ENCODE measurements around the gene NTSR2. TPM values are rescaled to one million over a fixed set of nuclear protein-coding genes. Genes with fewer than 3 reads are reported as not detected.

NTSR2 gene
- total RNA-seq, 2 experiments from 2014 or later, result not detected

- no peaks in the 10 kb centered on the region for H3K36me3 ChIP-seq (ENCODE audit: insufficient read depth, low read length)
- ChIA-PET CTCF (ENCODE audit: unreplicated experiment) (no interaction called here), POLR2A (no interaction called here)
- H2AFZ ChIP-seq (ENCODE audit: low read length), result no peak overlapping the region
- no peak for DNase-seq (ENCODE audit: low spot score)
- H3K9me2 ChIP-seq (ENCODE audit: insufficient read depth, low read length), result no peaks in the 10 kb centered on the region
- H3K79me2 ChIP-seq (ENCODE audit: insufficient read depth, low read depth, low read length), result no peaks in the 10 kb centered on the region
- no peak overlapping the region for H3K4me2 ChIP-seq (ENCODE audit: low read length)
- intact Hi-C loops (cut with micrococcal nuclease; ENCODE audit: unreplicated experiment), result no loop called here
- no peaks in the 10 kb centered on the region for H4K20me1 ChIP-seq (ENCODE audit: insufficient read depth, low read length)
- H3K9me3 ChIP-seq (ENCODE audit: low read length), result peaks cover 8% of the 10 kb centered on the region; the same call in 1 of the 2 replicates
- H3K4me3 ChIP-seq (ENCODE audit: low read depth, low read length, poor library complexity, severe bottlenecking), result no peak overlapping the region
- no peak for TF ChIP-seq EZH2phosphoT487 (IDR thresholded peaks at IDR 0.05; ENCODE audit: borderline replicate concordance, low read depth, low read length)
- no peak for TF ChIP-seq CTCF (conservative IDR thresholded peaks at IDR 0.05; ENCODE audit: low read length)
- no TSS peak for BruUV-seq (replicated peaks)
- no peak overlapping the region for H3K27ac ChIP-seq (ENCODE audit: low read depth, low read length, poor library complexity, severe bottlenecking)
- no peaks in the 10 kb centered on the region for H3K4me1 ChIP-seq (ENCODE audit: insufficient read depth, low read length, poor library complexity, severe bottlenecking)
These were observed 10.1 kb downstream of the NTSR2 start for GRCh38 chr2:11659851-11660250.

GRCh38 chr2:11659115-11659475 lies 10.9 kb downstream of the NTSR2 start:
- BruUV-seq (replicated peaks), result no TSS peak
- Histone ChIP-seq H3K36me3 (ENCODE audit: insufficient read depth, low read length) (no peaks in the 10 kb centered on the region), H4K20me1 (ENCODE audit: insufficient read depth, low read length) (no peaks in the 10 kb centered on the region)

GRCh38 chr2:11658208-11659114 lies 11.5 kb downstream of the NTSR2 start:
- POLR2A ChIA-PET, result interaction anchor here (0.6 kb wide), 1 partner anchor 111 kb away, joined by 3 read pairs; no protein-coding TSS in a partner anchor
- CTCF ChIA-PET (ENCODE audit: unreplicated experiment), result no interaction called here
- H3K4me1 ChIP-seq (ENCODE audit: insufficient read depth, low read length, poor library complexity, severe bottlenecking), result no peaks in the 10 kb centered on the region

More at GRCh38 chr2:11659115-11659475, 10.9 kb downstream of the NTSR2 start:
- Histone ChIP-seq H3K4me3 (ENCODE audit: low read depth, low read length, poor library complexity, severe bottlenecking) (no peak overlapping the region), H3K9me2 (ENCODE audit: insufficient read depth, low read length) (no peaks in the 10 kb centered on the region), H2AFZ (ENCODE audit: low read length) (no peak overlapping the region), H3K27ac (ENCODE audit: low read depth, low read length, poor library complexity, severe bottlenecking) (no peak overlapping the region), H3K9me3 (ENCODE audit: low read length) (peaks cover 8% of the 10 kb centered on the region; the same call in 1 of the 2 replicates), H3K4me1 (ENCODE audit: insufficient read depth, low read length, poor library complexity, severe bottlenecking) (no peaks in the 10 kb centered on the region), H3K79me2 (ENCODE audit: insufficient read depth, low read depth, low read length) (no peaks in the 10 kb centered on the region), H3K4me2 (ENCODE audit: low read length) (no peak overlapping the region)
- intact Hi-C loops (cut with micrococcal nuclease; ENCODE audit: unreplicated experiment), result no loop called here
- POLR2A ChIA-PET, result interaction anchor here (0.6 kb wide), 1 partner anchor 112 kb away, joined by 3 read pairs; no protein-coding TSS in a partner anchor
- TF ChIP-seq EZH2phosphoT487 (IDR thresholded peaks at IDR 0.05; ENCODE audit: borderline replicate concordance, low read depth, low read length), result no peak
- no peak for DNase-seq (ENCODE audit: low spot score)
- CTCF ChIA-PET (ENCODE audit: unreplicated experiment), result no interaction called here

More at GRCh38 chr2:11658208-11659114, 11.5 kb downstream of the NTSR2 start:
- no TSS peak for BruUV-seq (replicated peaks)
- H3K27ac ChIP-seq (ENCODE audit: low read depth, low read length, poor library complexity, severe bottlenecking), result no peak overlapping the region
- no peak overlapping the region for H3K4me2 ChIP-seq (ENCODE audit: low read length)
- no peaks in the 10 kb centered on the region for H3K36me3 ChIP-seq (ENCODE audit: insufficient read depth, low read length)
- H3K4me3 ChIP-seq (ENCODE audit: low read depth, low read length, poor library complexity, severe bottlenecking), result no peak overlapping the region
- H2AFZ ChIP-seq (ENCODE audit: low read length), result no peak overlapping the region
- H3K9me2 ChIP-seq (ENCODE audit: insufficient read depth, low read length), result no peaks in the 10 kb centered on the region
- no peaks in the 10 kb centered on the region for H3K79me2 ChIP-seq (ENCODE audit: insufficient read depth, low read depth, low read length)
- no peak for DNase-seq (ENCODE audit: low spot score)
- no peak for TF ChIP-seq CTCF (conservative IDR thresholded peaks at IDR 0.05; ENCODE audit: low read length)
- no peak for TF ChIP-seq EZH2phosphoT487 (IDR thresholded peaks at IDR 0.05; ENCODE audit: borderline replicate concordance, low read depth, low read length)
- intact Hi-C loops (cut with micrococcal nuclease; ENCODE audit: unreplicated experiment), result no loop called here
- H3K9me3 ChIP-seq (ENCODE audit: low read length), result peaks cover 8% of the 10 kb centered on the region; the same call in 1 of the 2 replicates
- no peaks in the 10 kb centered on the region for H4K20me1 ChIP-seq (ENCODE audit: insufficient read depth, low read length)

Measured in OCI-LY7 (cell line).